HEK293T (cell line): ENCODE data around the gene TYSND1.

Source experiments
- CTCF ChIA-PET: fragments of 350-600 bp; formaldehyde crosslinking; extraction: SDS; loops from one replicate; lab custom pipeline; 2021; ENCODE audit warnings: antibody characterized with exemption, inconsistent platforms; lab: Yijun Ruan, JAX
- POLR2A ChIA-PET: fragments of 350-600 bp; formaldehyde crosslinking; extraction: SDS; loops from one replicate; lab custom pipeline; 2020; ENCODE audit warnings: antibody characterized with exemption, inconsistent platforms; lab: Yijun Ruan, JAX
- DNase-seq: peaks from one replicate; pipeline ENCODE4 v3.0.0; 2012; ENCODE audit warnings: mixed read lengths; ENCODE audit errors: extremely low spot score
- ARNT ChIP-seq: fragments of 450-650 bp; IDR thresholded peaks from 2 replicates; pipeline ENCODE4 v1.6.1; 2017; ENCODE audit warnings: mild to moderate bottlenecking
- BHLHE40 ChIP-seq: fragments of 450-650 bp; IDR thresholded peaks from 2 replicates; pipeline ENCODE4 v1.6.1; 2016; ENCODE audit warnings: mild to moderate bottlenecking, moderate library complexity, borderline replicate concordance
- CTBP1 ChIP-seq: fragments of 450-650 bp; IDR thresholded peaks from 2 replicates; pipeline ENCODE4 v1.6.1; 2016; ENCODE audit warnings: borderline replicate concordance
- ELF4 ChIP-seq: fragments of 450-650 bp; IDR thresholded peaks from 2 replicates; pipeline ENCODE4 v1.6.1; 2017; ENCODE audit warnings: antibody characterized with exemption
- FOXA1 ChIP-seq: fragments of 450-650 bp; IDR thresholded peaks from 2 replicates; pipeline ENCODE4 v1.6.1; 2016; ENCODE audit warnings: mild to moderate bottlenecking
- FOXK2 ChIP-seq: fragments of 450-650 bp; IDR thresholded peaks from 2 replicates; pipeline ENCODE4 v1.6.1; 2016; ENCODE audit warnings: mild to moderate bottlenecking
- FOXM1 ChIP-seq: fragments of 450-650 bp; IDR thresholded peaks from 2 replicates; pipeline ENCODE4 v1.6.1; 2017; ENCODE audit warnings: mild to moderate bottlenecking, borderline replicate concordance
- HDGF ChIP-seq: fragments of 450-650 bp; IDR thresholded peaks from 2 replicates; pipeline ENCODE4 v1.6.1; 2017; ENCODE audit warnings: antibody characterized with exemption, borderline replicate concordance
- L3MBTL2 ChIP-seq: fragments of 450-650 bp; conservative IDR thresholded peaks from 2 replicates; pipeline ENCODE4 v1.6.1; 2016; ENCODE audit warnings: mild to moderate bottlenecking
- LEF1 ChIP-seq: fragments of 450-650 bp; IDR thresholded peaks from 2 replicates; pipeline ENCODE4 v1.6.1; 2017; ENCODE audit warnings: mild to moderate bottlenecking, borderline replicate concordance
- NFRKB ChIP-seq: fragments of 450-650 bp; IDR thresholded peaks from 2 replicates; pipeline ENCODE4 v1.6.1; 2016; ENCODE audit warnings: mild to moderate bottlenecking, moderate library complexity
- SP1 ChIP-seq: fragments of 450-650 bp; IDR thresholded peaks from 2 replicates; pipeline ENCODE4 v1.6.1; 2017
- SUZ12 ChIP-seq: fragments of 450-650 bp; IDR thresholded peaks from 2 replicates; pipeline ENCODE4 v1.6.1; 2016; ENCODE audit warnings: mild to moderate bottlenecking
- TARDBP ChIP-seq: fragments of 450-650 bp; IDR thresholded peaks from 2 replicates; pipeline ENCODE4 v1.6.1; 2016
- ZNF384 ChIP-seq: fragments of 450-650 bp; IDR thresholded peaks from 2 replicates; pipeline ENCODE4 v1.6.1; 2016
- TF ChIP-seq, protein P1 (sequence below): fragments of 450-650 bp; IDR thresholded peaks from 2 replicates; pipeline ENCODE4 v1.6.1; 2016

The TYSND1 gene

DNA sequence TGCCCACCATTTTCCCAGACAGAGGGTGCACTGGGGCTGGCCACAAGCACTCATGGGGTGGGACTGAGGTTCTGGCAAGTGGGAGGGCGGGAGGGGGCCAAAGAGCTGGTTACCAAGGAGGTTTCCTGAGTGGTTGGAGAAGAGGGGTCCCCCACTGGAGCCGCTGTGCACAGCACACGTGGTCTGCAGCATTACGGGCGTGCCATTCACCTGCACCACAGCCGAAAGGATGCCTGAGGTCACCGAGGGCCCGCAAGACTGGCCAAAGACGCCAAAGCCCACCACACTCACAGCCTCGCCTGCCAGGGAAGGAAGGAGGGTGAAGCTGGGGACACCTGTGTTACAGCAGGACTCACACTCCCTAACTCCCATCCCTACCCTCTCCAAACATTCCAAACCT is 3.9 kb downstream of the TYSND1 start:
- CTCF ChIA-PET, result interaction anchor here (0.6 kb wide), 2 partner anchors 75 to 192 kb away, joined by 3 read pairs; no protein-coding TSS in a partner anchor
- no peak for DNase-seq
- POLR2A ChIA-PET, result no interaction called here
- no peak for TF ChIP-seq FOXK2
- no peak for TF ChIP-seq BHLHE40
- no peak for TF ChIP-seq ELF4
- TF ChIP-seq NFRKB, result no peak
- no peak for TF ChIP-seq LEF1
- no peak for TF ChIP-seq CTBP1
- TF ChIP-seq, protein P1, sequence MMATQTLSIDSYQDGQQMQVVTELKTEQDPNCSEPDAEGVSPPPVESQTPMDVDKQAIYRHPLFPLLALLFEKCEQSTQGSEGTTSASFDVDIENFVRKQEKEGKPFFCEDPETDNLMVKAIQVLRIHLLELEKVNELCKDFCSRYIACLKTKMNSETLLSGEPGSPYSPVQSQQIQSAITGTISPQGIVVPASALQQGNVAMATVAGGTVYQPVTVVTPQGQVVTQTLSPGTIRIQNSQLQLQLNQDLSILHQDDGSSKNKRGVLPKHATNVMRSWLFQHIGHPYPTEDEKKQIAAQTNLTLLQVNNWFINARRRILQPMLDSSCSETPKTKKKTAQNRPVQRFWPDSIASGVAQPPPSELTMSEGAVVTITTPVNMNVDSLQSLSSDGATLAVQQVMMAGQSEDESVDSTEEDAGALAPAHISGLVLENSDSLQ, result no peak
- no peak for TF ChIP-seq TARDBP
- TF ChIP-seq L3MBTL2, result no peak
- TF ChIP-seq FOXA1, result no peak
- TF ChIP-seq SUZ12, result no peak
- TF ChIP-seq HDGF, result no peak
- TF ChIP-seq ARNT, result no peak
- TF ChIP-seq ZNF384, result no peak
- no peak for TF ChIP-seq SP1

DNA sequence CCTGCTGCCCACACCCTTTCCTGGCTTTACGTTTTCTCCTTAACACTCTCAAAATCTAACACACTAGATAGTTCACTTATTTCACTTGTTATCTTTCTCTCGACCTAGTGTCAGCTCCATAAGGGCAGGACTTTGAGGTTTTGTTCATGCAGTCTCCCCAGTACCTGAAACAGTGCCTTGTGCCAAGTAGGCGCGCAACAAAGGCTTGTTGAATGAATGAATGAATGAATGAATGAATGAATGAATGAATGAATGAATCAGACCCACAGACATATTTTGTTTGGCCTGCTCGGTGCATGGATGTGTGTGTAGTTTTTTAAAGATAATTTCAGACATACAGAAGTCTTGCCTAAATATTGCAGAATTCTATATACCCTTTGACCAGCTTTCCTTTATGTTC is 6.2 kb downstream of the TYSND1 start:
- DNase-seq, result no peak
- no peak for TF ChIP-seq ELF4
- no peak for TF ChIP-seq CTBP1
- no peak for TF ChIP-seq HDGF
- no peak for TF ChIP-seq TARDBP
- no peak for TF ChIP-seq FOXA1
- TF ChIP-seq LEF1, result no peak
- no peak for TF ChIP-seq BHLHE40
- TF ChIP-seq FOXM1, result no peak
- no peak for TF ChIP-seq ARNT
- TF ChIP-seq, protein P1, result no peak
- TF ChIP-seq FOXK2, result no peak
- no peak for TF ChIP-seq ZNF384
- TF ChIP-seq NFRKB, result no peak
- no peak for TF ChIP-seq SUZ12
- no peak for TF ChIP-seq L3MBTL2
- no peak for TF ChIP-seq SP1
- ChIA-PET CTCF (interaction anchor here (1.9 kb wide), 1 partner anchor 24 kb away, joined by 6 read pairs; no protein-coding TSS in a partner anchor), POLR2A (interaction anchor here (1.2 kb wide), 1 partner anchor 88 kb away, joined by 3 read pairs; the partner anchor contains the start of gene MACROH2A2)

DNA sequence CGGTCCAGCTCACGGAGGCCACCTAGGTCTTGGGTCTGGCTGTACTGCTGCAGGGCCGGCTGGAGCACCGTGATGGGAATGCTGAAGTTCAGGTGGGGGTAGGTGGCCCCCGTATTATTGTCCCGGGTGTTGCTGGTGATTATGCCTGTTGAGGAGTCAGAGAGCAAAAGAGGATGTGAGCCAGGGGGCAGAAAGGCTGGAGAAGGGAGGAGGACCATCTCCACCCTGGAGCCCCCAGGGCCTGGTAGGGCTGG is 6.6 kb downstream of the TYSND1 start:
- no peak for TF ChIP-seq FOXM1
- TF ChIP-seq ZNF384, result no peak
- TF ChIP-seq CTBP1, result no peak
- no peak for TF ChIP-seq ELF4
- no peak for TF ChIP-seq TARDBP
- TF ChIP-seq FOXK2, result no peak
- TF ChIP-seq FOXA1, result no peak
- no peak for TF ChIP-seq NFRKB
- TF ChIP-seq, protein P1, result no peak
- CTCF ChIA-PET, result interaction anchor here (1.9 kb wide), 1 partner anchor 24 kb away, joined by 6 read pairs; no protein-coding TSS in a partner anchor
- no peak for DNase-seq
- POLR2A ChIA-PET, result interaction anchor here (1.2 kb wide), 1 partner anchor 88 kb away, joined by 3 read pairs; the partner anchor contains the start of gene MACROH2A2

DNA sequence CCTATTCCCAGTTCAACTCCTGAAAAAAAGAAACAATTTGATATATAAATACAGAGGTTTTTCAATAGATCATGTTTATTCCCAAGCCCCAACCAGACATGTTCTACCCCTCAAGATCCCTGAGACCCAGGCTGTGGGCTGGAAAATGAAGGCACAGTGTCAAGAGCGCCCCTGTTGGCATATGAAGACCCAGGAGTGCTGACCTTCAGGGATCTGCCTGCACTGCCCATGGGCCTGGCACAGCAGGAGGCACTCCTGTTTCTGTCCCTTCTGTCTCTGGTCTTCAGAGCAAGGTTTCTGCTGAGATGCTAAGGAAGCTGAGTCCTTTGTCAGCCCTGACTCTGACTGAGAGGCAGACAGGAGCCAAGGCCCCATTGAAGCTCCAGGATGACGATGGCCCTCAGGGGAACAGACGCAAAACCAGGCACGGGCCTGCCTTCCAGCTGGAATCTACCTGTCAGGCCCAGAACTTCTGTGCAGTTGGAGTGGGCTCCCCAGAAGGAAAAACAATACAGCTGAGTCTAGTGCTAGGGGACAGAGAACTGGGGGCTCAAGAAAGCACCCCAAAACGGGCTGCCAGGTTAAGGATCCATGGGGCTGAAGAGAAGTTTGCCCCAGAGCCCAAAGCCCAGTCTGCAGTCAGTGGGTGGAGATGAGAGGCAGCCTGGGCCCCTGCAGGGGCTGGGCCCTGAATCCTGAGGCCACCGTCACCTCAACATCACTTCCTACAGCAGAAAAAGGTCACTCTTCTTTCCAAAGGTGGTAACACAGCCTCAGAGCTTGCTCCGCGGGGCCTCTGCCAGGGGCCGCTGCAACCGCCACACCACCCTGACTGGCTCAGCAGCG is 7.1 kb downstream of the TYSND1 start:
- TF ChIP-seq CTBP1 (no peak), FOXA1 (no peak), ZNF384 (no peak), SP1 (no peak), TARDBP (no peak), FOXK2 (no peak), FOXM1 (no peak), L3MBTL2 (no peak), BHLHE40 (no peak), ELF4 (no peak), NFRKB (no peak), ARNT (no peak), HDGF (no peak)
- DNase-seq, result no peak
- CTCF ChIA-PET, result interaction anchor here (1.9 kb wide), 1 partner anchor 23 kb away, joined by 6 read pairs; no protein-coding TSS in a partner anchor
- POLR2A ChIA-PET, result interaction anchor here (1.2 kb wide), 1 partner anchor 87 kb away, joined by 3 read pairs; the partner anchor contains the start of gene MACROH2A2

DNA sequence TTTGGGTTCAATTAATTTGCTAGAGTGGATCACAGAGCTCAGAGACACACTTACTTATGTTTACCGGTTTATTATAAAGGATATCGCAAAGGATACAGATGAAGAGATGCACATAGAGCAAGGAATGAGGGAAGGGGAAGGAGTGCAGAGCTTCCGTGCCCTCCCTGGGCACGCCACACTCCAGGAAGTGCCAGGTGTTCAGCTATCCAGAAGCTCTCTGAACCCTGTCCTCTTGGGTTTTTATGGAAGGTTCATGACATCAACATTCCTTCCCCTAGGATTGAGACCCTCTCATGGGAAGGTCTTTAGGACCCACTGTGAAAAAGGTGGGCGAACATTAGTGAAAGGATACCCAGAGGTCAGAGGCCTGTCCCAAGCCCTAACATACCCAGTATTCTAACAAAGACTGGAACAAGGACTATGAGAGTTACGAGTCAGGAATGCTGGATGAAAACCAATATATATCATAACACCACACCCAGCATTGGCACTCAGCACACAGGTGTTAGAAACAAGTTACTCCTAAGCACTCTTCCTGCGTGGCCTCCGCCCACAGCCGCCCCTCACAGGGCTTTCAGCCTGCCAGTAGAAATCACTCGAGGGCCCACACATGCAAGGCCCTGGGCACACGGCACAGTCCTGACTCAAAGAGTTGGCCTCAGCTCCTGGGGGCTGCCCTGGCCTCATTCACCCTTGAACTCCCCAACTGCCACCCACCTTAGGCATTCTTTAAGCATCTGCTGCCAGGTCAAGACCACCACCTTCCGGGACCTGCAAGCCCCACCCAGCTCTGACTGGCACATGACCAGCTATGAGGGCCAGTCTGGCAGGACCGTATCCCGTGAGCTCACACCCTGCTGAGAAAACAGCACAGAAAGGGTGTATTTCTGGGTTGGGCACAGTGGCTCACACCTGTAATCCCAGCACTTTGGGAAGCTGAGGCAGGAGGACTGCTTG is 8.3 kb downstream of the TYSND1 start:
- no peak for TF ChIP-seq CTBP1
- TF ChIP-seq SP1, result no peak
- no peak for TF ChIP-seq BHLHE40
- no peak for TF ChIP-seq ARNT
- TF ChIP-seq L3MBTL2, result no peak
- no peak for TF ChIP-seq HDGF
- TF ChIP-seq FOXK2, result no peak
- TF ChIP-seq, protein P1, result no peak
- TF ChIP-seq ZNF384, result no peak
- TF ChIP-seq FOXM1, result no peak
- TF ChIP-seq LEF1, result no peak
- no peak for TF ChIP-seq FOXA1
- no peak for TF ChIP-seq TARDBP
- no peak for TF ChIP-seq NFRKB
- DNase-seq, result no peak
- POLR2A ChIA-PET, result interaction anchor here (1.2 kb wide), 1 partner anchor 8 kb away, joined by 5 read pairs; the partner anchor contains the start of gene TYSND1
- CTCF ChIA-PET, result interaction anchor here (0.8 kb wide), 1 partner anchor 8 kb away, joined by 3 read pairs; the partner anchor contains the start of gene TYSND1
